OCI-LY1 (cell line): ENCODE data around the gene NLE1.

ENCODE experiments used
- H2AFZ ChIP-seq: fragments of 200-600 bp; sonication (generic), shearing (Covaris generic); 2 replicates; pipeline ENCODE4 v1.6.0; 2014; ENCODE audit warnings: antibody characterized with exemption, mild to moderate bottlenecking, low read length
- H3F3A ChIP-seq: fragments of 200-600 bp; sonication (generic), shearing (Covaris generic); 2 replicates; pipeline ENCODE4 v1.6.0; 2014; ENCODE audit warnings: mild to moderate bottlenecking, antibody characterized with exemption, low read length, moderate library complexity; ENCODE audit not compliant: insufficient read depth
- H3K27ac ChIP-seq: fragments of 200-600 bp; sonication (generic); 2 replicates; pipeline ENCODE4 v1.5.1; 2014; ENCODE audit warnings: low read length, mixed run types, mild to moderate bottlenecking, low read depth; ENCODE audit not compliant: poor library complexity, severe bottlenecking
- H3K27me3 ChIP-seq: fragments of 200-600 bp; sonication (generic); 2 replicates; pipeline ENCODE4 v1.6.0; 2014; ENCODE audit warnings: antibody characterized with exemption, mild to moderate bottlenecking, low read length, moderate library complexity; ENCODE audit not compliant: insufficient read depth
- H3K36me3 ChIP-seq: fragments of 200-600 bp; sonication (generic); 2 replicates; pipeline ENCODE4 v1.6.1; 2014; ENCODE audit warnings: mild to moderate bottlenecking, antibody characterized with exemption, low read length, moderate library complexity, mixed read lengths; ENCODE audit not compliant: insufficient read depth
- H3K4me1 ChIP-seq: fragments of 200-600 bp; sonication (generic); 2 replicates; pipeline ENCODE4 v1.5.1; 2014; ENCODE audit warnings: mild to moderate bottlenecking, low read length, moderate library complexity; ENCODE audit not compliant: insufficient read depth, severe bottlenecking
- H3K4me2 ChIP-seq: fragments of 200-600 bp; sonication (generic), shearing (Covaris generic); 2 replicates; pipeline ENCODE4 v1.6.1; 2014; ENCODE audit warnings: low read length
- H3K4me3 ChIP-seq: fragments of 200-600 bp; sonication (generic); 2 replicates; pipeline ENCODE4 v1.5.1; 2014; ENCODE audit warnings: low read length, low read depth, mild to moderate bottlenecking, mixed read lengths; ENCODE audit not compliant: poor library complexity, severe bottlenecking
- H3K79me2 ChIP-seq: fragments of 200-600 bp; shearing (Covaris generic); 2 replicates; pipeline ENCODE4 v1.6.1; 2016; ENCODE audit warnings: mixed run types, low read length, mixed read lengths; ENCODE audit not compliant: insufficient read depth
- H3K9ac ChIP-seq: fragments of 200-600 bp; sonication (generic), shearing (Covaris generic); 2 replicates; pipeline ENCODE4 v1.6.1; 2014; ENCODE audit warnings: mild to moderate bottlenecking, low read length, mixed read lengths
- H3K9me2 ChIP-seq: fragments of 200-600 bp; sonication (generic), shearing (Covaris generic); 2 replicates; pipeline ENCODE4 v1.6.1; 2014; ENCODE audit warnings: low read depth, mild to moderate bottlenecking, low read length, mixed read lengths
- H3K9me3 ChIP-seq: fragments of 200-600 bp; shearing (Covaris generic); 2 replicates; pipeline ENCODE4 v1.6.1; 2014; ENCODE audit warnings: low read length, mixed read lengths
- H4K20me1 ChIP-seq: fragments of 200-600 bp; sonication (generic), shearing (Covaris generic); 2 replicates; pipeline ENCODE4 v1.6.0; 2016; ENCODE audit warnings: mild to moderate bottlenecking, low read length; ENCODE audit not compliant: insufficient read depth
- EZH2 ChIP-seq: fragments of 200-600 bp; sonication (generic), shearing (Covaris generic); IDR thresholded peaks from 2 replicates; pipeline ENCODE4 v1.8.0; 2017; ENCODE audit warnings: borderline replicate concordance, mixed run types, mild to moderate bottlenecking, antibody characterized with exemption, low read length, moderate library complexity, mixed read lengths
- TF ChIP-seq, protein P1 (sequence below): fragments of 200-600 bp; sonication (generic), shearing (Covaris generic); IDR thresholded peaks from 2 replicates; pipeline ENCODE4 v1.5.1; 2017; ENCODE audit warnings: mild to moderate bottlenecking, antibody characterized with exemption, low read length, moderate library complexity, mixed read lengths

NLE1 gene

GRCh38 chr17:35188111-35188510 lies 46.0 kb upstream of the NLE1 start:
- Histone ChIP-seq H3K27me3 (no peaks in the 10 kb centered on the region; the same call in 1 of the 2 replicates), H3K4me1 (no peaks in the 10 kb centered on the region), H3K9me2 (no peaks in the 10 kb centered on the region), H3K79me2 (no peaks in the 10 kb centered on the region), H3K36me3 (no peaks in the 10 kb centered on the region), H3K9ac (no peak overlapping the region), H3F3A (no peaks in the 10 kb centered on the region), H3K9me3 (no peaks in the 10 kb centered on the region), H4K20me1 (no peaks in the 10 kb centered on the region), H3K4me2 (no peak overlapping the region), H2AFZ (no peak overlapping the region), H3K27ac (no peak overlapping the region), H3K4me3 (no peak overlapping the region)
- TF ChIP-seq, protein P1, sequence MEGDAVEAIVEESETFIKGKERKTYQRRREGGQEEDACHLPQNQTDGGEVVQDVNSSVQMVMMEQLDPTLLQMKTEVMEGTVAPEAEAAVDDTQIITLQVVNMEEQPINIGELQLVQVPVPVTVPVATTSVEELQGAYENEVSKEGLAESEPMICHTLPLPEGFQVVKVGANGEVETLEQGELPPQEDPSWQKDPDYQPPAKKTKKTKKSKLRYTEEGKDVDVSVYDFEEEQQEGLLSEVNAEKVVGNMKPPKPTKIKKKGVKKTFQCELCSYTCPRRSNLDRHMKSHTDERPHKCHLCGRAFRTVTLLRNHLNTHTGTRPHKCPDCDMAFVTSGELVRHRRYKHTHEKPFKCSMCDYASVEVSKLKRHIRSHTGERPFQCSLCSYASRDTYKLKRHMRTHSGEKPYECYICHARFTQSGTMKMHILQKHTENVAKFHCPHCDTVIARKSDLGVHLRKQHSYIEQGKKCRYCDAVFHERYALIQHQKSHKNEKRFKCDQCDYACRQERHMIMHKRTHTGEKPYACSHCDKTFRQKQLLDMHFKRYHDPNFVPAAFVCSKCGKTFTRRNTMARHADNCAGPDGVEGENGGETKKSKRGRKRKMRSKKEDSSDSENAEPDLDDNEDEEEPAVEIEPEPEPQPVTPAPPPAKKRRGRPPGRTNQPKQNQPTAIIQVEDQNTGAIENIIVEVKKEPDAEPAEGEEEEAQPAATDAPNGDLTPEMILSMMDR, result no peak
- TF ChIP-seq EZH2, result no peak

- no peaks in the 10 kb centered on the region for H3K9me2 ChIP-seq
- H3K9ac ChIP-seq, result no peak overlapping the region
Observed at GRCh38 chr17:35187481-35187880, 45.4 kb upstream of the NLE1 start.

GRCh38 chr17:35185849-35186248 lies 43.7 kb upstream of the NLE1 start:
- no peak overlapping the region for H2AFZ ChIP-seq
- H3K9ac ChIP-seq, result no peak overlapping the region
- H3K79me2 ChIP-seq, result no peaks in the 10 kb centered on the region
- H4K20me1 ChIP-seq, result no peaks in the 10 kb centered on the region
- H3K9me3 ChIP-seq, result no peaks in the 10 kb centered on the region
- H3K36me3 ChIP-seq, result no peaks in the 10 kb centered on the region
- no peak overlapping the region for H3K4me3 ChIP-seq
- H3K9me2 ChIP-seq, result no peaks in the 10 kb centered on the region
- TF ChIP-seq, protein P1, result no peak
- TF ChIP-seq EZH2, result no peak
- H3K27me3 ChIP-seq, result no peaks in the 10 kb centered on the region; the same call in 1 of the 2 replicates
- H3K4me1 ChIP-seq, result no peaks in the 10 kb centered on the region
- no peak overlapping the region for H3K4me2 ChIP-seq
- no peak overlapping the region for H3K27ac ChIP-seq
- no peaks in the 10 kb centered on the region for H3F3A ChIP-seq

More at GRCh38 chr17:35187481-35187880, 45.4 kb upstream of the NLE1 start:
- Histone ChIP-seq H2AFZ (no peak overlapping the region), H4K20me1 (no peaks in the 10 kb centered on the region), H3K27ac (no peak overlapping the region), H3K27me3 (no peaks in the 10 kb centered on the region; the same call in 1 of the 2 replicates), H3K4me2 (no peak overlapping the region), H3K36me3 (no peaks in the 10 kb centered on the region), H3K79me2 (no peaks in the 10 kb centered on the region), H3K4me3 (no peak overlapping the region), H3K9me3 (no peaks in the 10 kb centered on the region), H3F3A (no peaks in the 10 kb centered on the region), H3K4me1 (no peaks in the 10 kb centered on the region)
- TF ChIP-seq, protein P1, result no peak
- TF ChIP-seq EZH2, result no peak
